GF-D8 (cell line): Measurements from ENCODE around the gene B3GAT1.

Experiments
- DNase-seq: peaks from one replicate; lab custom pipeline; 2025; lab: John Stamatoyannopoulos, UW

Gene B3GAT1

DNA sequence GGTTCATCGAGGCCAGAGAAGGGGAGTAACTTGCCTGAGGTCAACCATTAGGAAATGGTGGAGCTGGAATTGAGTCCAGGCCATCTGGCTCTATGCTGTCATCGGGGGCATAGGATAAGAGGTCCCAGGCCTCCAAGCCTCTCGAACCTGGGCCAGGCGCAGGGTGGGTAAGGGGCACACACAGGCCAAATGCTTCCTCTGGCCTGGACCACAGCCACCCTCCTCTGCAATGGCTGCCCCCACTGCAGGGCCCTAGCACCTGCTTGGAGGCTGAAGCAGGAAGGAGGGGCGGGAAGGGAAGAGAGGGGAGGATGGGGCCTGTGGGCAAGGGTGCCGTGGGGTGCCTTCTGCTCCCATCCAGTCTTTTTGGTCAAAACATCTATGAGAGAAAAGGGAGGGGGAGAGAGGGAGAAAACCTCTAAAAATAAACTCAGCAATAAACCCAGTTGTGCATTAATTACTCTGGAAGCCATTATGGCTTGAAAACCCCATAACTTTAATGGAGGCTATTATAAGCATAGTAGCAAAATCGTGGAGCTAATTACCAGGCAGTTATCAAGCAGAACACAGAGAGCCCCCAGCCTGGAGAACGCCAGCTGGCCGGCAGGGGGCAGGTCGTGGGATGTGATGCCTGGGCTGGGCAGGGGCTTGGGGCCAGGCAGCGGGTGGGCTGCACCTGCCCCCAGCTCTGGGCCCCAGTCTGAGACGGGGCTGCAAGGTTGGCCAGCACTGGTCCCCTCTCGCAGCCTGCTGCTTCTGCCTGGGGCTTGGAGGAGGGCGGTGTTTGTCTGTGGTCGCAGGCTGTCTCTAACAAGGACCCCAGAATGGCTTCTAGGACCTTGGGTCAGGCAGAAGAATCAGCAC lies 21.1 kb downstream of the B3GAT1 start:
- no peak for DNase-seq

DNA sequence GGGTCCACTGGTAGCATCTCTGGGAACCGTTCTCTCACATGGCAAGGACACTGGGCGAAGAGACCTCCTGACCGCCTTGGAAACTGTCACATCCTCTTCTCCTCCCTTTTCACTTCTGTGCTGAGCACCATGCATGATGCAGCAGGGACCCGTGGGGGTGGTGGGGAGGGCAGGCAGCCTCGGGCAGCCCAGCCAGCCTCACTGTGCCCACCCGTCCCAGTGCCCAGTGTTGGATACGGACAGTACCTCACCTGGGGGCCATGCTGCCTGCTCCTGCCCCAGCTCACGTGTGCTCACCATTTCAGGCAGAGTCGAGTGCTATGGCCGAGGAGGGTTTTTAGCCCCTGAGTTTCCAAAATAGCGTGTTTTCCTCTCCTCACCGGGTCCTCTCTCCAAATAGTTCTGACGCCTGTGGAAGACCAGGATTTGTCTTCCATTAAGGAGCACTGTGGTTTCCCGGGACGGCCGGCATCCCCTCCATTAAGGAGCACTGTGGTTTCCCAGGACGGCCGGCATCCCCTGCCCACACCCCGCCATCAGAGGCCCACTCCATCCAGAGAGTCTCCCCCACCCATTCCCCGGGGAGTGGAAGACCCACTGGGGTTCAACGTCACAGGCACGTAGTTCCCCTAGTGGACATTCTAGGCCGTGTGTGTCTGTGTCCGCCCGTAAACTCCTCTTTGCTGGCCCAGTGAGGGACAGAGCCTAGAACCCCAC lies 22.4 kb downstream of the B3GAT1 start:
- no peak for DNase-seq

GRCh38 chr11:134388590-134388989 lies 23.5 kb downstream of the B3GAT1 start:
- DNase-seq = no peak

GRCh38 chr11:134387501-134387900 lies 24.5 kb downstream of the B3GAT1 start:
- no peak for DNase-seq

- DNase-seq = peak; percentile 91
Measured at GRCh38 chr11:134386945-134387344, 25.1 kb downstream of the B3GAT1 start.

- no peak for DNase-seq
Measured at GRCh38 chr11:134385774-134386565, 26.1 kb downstream of the B3GAT1 start.

DNA sequence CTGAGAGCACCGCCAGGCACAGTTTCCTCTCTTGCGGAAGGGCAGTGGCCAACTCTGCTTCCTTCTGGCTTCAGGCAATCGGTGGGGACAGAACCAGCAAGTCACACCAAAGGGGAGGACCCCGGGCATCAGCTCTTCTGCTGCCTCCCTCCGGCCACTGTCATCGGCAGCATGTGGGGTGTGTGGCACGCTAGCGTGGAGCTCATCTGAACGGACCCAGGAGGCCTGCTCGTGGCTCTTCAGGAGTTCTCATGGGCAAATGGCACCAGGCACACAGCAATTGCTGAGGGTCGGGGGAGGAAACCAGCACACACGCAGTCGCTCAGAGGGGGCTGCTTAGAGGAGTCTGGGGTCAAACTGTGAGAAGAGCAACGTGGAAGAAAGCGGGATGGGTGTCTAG lies 26.9 kb downstream of the B3GAT1 start:
- DNase-seq = no peak

DNA sequence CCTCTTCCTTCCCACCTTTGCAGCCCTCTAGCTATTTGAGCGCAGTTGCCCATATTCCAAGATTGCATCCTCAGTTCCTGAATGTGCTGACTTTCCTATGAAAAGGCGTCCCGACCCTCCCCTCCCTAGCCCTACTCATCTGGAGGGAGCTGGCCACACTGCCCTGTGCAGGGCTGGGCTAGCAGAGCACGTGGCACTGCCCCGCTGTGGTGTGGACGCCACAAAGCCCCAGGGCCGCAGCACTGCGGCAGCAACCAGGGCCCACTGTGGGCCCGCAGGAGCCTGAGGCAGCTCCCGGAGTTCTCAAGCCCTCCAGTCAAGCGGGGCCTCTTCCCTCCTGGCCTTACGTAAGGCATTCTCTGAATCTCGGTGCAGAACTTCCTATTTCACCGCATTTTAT lies 27.6 kb downstream of the B3GAT1 start:
- DNase-seq = peak; percentile 79

DNA sequence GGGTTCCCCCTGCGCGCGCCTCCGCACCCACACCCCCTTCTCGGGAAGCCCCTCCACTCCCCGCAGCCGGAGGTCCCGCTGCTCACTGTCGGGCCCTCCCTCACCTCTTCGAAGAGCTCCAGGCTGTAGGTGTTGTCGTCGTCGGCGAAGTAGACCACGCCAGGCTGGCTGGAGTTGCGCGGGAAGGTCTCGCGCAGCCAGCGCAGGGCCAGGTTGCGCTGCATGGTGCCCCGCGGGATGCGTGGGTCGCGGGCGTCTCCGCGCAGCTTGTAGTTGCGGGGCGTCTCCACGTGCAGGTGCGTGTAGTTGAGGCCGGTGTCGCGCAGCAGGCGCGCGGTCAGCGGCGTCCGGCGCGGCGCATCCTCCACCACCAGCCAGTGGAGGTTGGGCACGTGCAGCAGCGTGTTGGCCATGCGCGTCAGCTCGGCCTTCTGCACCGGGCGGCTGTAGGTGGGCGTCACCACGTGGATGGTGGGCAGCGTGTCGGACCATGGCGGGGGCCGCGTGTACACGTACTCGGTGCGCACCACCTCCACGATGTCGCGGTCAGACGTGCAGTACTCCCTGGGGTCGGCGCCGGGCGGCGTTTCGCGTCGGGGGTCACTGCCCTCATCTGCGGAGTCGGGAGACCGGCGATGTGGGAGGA lies 28.3 kb downstream of the B3GAT1 start:
- DNase-seq = no peak

- no peak for DNase-seq
Measured at GRCh38 chr11:134382830-134383229, 29.2 kb downstream of the B3GAT1 start.

- no peak for DNase-seq
Measured at GRCh38 chr11:134382257-134382656, 29.8 kb downstream of the B3GAT1 start.

DNA sequence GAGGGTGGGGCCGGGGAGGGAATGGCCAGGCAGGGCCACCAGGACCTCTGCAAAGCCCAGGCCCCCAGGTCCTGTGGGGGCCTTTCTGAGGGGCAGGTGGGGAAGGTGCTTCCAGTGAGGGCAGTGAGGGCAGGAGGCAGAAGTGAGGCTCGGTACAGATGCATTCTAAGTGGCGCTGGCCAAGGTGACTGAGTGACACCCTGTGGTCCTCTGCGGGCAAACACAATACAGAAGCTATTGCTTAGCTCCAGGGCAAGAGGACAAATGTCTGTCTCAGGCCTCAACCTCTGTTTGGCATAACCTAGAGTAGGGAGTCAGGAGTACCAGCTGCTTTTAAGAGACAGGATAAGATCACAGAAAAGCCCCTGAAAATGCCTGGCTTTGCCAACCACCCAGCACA lies 31.3 kb downstream of the B3GAT1 start:
- no peak for DNase-seq

GRCh38 chr11:134380229-134380628 lies 31.8 kb downstream of the B3GAT1 start:
- no peak for DNase-seq

DNA sequence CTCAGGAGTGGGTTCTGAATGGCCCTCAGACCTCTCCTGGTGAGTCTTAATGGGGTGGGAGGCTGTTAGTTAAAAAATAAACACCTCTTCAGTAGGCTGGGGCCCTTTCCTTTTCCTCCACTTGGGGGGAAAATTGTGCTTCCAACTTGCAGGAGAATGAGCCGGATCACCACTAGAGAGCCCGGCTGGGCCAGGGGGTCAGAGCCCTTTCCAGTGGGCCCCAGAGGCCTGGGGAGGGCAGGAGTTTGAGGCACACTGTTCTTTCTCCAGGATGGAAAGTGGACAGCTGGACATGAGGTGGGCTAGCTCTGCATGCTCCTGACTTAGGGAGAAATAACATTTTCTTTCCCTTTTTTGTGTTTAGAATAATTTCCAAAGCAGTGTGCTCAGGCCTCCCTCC lies 32.8 kb downstream of the B3GAT1 start:
- no peak for DNase-seq

- no peak for DNase-seq
Measured at GRCh38 chr11:134377876-134378275, 34.2 kb downstream of the B3GAT1 start.

DNA sequence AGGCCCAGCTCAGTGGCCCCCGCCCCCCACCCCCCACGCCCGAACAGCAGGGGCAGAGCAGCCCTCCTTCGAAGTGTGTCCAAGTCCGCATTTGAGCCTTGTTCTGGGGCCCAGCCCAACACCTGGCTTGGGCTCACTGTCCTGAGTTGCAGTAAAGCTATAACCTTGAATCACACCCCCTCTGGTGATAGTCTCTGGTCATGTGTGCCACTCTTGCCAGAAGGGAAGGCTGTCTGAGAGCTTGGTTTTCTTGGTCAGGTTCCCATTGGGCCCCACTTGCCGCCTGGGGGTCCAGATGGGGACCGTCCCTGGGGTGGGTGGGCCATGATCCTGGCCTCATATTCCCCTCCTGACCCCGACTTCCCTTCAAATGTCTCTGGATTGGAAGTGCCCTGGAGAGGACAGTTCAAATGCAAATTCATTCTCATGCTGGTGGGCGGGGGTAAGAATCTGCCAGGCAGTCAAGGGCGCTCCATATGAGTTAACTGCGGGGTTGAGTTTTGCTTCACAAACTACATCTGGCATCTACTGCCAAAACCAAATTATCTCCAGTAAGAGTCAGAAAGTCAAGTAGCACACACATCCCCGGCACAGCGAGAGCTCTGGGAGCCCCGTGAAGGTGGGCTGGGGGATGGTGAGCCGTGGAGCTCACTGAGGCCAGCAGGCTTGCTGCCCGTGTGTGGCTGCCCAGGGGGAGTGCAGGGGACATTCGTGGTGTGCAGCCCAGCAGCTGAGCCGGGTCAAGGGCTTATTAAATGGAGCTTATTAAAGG lies 35.7 kb downstream of the B3GAT1 start:
- DNase-seq = no peak

- no peak for DNase-seq
Measured at GRCh38 chr11:134374891-134375550, 37.0 kb downstream of the B3GAT1 start.

GRCh38 chr11:134374171-134374570 lies 37.9 kb downstream of the B3GAT1 start:
- no peak for DNase-seq

DNA sequence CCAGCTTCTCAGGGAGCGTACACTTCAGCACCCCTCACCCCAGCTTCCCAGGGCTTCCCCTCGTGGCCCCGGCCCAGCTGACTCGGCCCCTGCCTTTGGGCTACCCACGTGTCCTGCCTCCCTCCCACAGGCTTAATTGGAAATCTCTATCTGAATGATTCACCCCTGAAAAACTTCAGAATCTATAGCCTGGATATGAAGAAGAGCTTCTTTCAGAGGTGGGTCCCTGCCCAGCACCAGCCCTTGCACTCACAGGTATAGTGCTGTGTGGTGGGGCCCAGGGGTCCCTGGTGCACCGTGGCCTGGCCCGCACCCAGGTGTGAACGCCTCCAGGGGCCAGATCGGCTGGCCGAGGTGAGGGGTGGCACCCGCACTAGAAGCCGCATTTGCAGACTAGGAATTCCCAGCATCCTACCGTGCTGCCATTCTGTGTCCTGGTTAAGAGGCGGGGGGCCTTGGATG lies 38.4 kb downstream of the B3GAT1 start:
- DNase-seq = no peak

- DNase-seq = no peak
Measured at GRCh38 chr11:134372961-134373360, 39.1 kb downstream of the B3GAT1 start.

GRCh38 chr11:134372536-134372935 lies 39.5 kb downstream of the B3GAT1 start:
- no peak for DNase-seq
